ENCODE data around the gene SCARB1. TPM values are rescaled to one million over a fixed set of nuclear protein-coding genes. Genes with fewer than 3 reads are reported as not detected.

The SCARB1 gene
- total and polyA plus RNA-seq, 9 donors: 7.3 to 35.5 (median 25.7) TPM

DNA sequence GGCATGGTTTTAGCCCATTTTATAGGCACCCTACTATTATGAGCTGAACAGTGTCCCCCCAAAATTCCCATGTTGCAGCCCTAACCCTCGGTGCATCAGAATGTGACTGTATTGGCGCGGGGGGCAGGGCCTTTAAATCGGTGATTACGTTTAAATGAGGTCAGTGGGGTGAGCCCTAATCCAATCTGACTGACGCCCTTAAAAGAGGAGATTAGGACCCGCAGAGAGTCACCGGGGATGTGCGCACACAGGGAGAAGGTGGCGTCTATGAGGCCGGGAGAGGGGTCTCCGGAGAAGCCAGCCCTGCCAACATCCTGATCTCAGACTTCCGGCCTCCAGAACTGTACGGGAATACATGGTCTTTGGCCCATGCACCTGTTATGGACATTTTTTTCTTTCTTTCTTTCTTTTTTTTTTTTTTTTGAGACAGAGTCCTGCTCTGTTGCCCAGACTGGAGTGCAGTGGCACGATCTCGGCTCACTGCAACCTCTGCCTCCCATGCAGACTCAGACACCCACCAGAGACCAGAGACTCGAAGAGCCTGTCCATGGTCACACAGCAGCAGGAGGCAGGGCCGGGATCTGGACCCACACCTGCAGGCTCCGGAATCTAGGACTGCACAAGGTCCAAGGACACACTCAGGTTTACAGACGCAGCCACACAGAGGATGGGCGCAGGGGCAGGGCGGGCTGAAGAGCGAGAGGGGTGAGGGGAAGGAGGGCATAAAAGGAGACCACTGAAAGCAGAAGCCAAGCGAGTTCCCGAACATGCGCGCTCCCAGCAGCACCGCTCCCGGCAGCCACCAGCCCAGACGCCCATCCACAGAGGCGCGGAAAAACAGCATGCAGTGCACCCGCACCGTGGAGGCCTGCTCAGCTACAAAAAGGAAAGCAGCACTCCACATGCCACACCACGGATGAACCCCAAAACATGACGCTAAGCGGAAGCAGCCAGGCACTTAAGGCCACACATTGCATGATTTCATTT is 19.0 kb downstream of the SCARB1 start:
- WGBS (ENCODE audit: insufficient coverage): 83% methylated on average over 34 of the region's 37 CpGs
- no peak for DNase-seq
- Histone ChIP-seq H3K27me3 (ENCODE audit: control insufficient read depth, insufficient read depth, low read length) (no peaks in the 10 kb centered on the region), H3K4me3 (ENCODE audit: low read length) (no peak overlapping the region), H3K27ac (ENCODE audit: low read length) (no peak overlapping the region), H3K9me3 (replicated peaks; ENCODE audit: control insufficient read depth, low read depth, low read length) (no peaks in the 10 kb centered on the region), H3K36me3 (ENCODE audit: control insufficient read depth, insufficient read depth, low read length) (no peaks in the 10 kb centered on the region), H3K4me1 (ENCODE audit: control insufficient read depth, insufficient read depth, low read length) (peaks cover 45% of the 10 kb centered on the region)

DNA sequence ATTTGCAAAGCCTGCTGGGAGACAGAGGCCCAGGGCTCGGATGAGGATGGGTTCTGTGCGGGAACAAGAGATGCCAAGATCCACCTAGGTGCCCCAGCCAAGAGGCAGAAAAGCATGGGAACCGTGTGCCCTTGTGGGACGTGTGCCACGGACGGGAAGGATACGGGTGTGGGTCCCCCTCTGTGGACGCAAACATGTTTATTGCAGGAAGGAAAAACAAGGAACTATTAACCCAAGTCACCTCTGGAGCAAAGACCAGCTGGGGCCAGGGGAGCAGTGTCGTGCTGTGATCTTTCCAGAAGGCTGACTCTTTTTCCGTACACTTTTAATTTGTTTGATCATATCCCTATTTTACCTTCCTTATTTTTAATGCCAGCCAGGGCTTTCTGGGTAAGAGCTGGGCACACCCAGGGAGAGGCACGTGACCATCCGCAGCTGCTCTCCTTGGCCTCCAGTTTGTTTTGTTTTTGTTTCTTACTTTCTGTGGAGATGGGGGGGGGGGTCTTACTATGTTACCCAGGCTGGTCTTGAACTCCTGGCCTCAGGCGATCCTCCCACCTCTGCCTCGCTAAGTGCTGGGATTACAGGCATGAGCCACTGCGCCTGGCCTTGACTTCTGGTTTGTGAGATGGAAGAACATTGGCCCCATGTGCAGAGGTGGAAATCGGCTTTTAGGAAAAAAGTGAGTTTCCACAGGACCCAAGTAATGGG is 20.7 kb downstream of the SCARB1 start:
- 62% methylated on average over 13 of the region's 16 CpGs for whole genome bisulfite sequencing (ENCODE audit: insufficient coverage)
- no peaks in the 10 kb centered on the region for H3K27me3 ChIP-seq (ENCODE audit: control insufficient read depth, insufficient read depth, low read length)
- H3K27ac ChIP-seq (ENCODE audit: low read length): peak overlapping the region; percentile 77
- H3K9me3 ChIP-seq (replicated peaks; ENCODE audit: control insufficient read depth, low read depth, low read length): no peaks in the 10 kb centered on the region
- H3K36me3 ChIP-seq (ENCODE audit: control insufficient read depth, insufficient read depth, low read length): no peaks in the 10 kb centered on the region
- H3K4me1 ChIP-seq (ENCODE audit: control insufficient read depth, insufficient read depth, low read length): peaks cover 43% of the 10 kb centered on the region
- no peak overlapping the region for H3K4me3 ChIP-seq (ENCODE audit: low read length)
- DNase-seq: peak; percentile 57

DNA sequence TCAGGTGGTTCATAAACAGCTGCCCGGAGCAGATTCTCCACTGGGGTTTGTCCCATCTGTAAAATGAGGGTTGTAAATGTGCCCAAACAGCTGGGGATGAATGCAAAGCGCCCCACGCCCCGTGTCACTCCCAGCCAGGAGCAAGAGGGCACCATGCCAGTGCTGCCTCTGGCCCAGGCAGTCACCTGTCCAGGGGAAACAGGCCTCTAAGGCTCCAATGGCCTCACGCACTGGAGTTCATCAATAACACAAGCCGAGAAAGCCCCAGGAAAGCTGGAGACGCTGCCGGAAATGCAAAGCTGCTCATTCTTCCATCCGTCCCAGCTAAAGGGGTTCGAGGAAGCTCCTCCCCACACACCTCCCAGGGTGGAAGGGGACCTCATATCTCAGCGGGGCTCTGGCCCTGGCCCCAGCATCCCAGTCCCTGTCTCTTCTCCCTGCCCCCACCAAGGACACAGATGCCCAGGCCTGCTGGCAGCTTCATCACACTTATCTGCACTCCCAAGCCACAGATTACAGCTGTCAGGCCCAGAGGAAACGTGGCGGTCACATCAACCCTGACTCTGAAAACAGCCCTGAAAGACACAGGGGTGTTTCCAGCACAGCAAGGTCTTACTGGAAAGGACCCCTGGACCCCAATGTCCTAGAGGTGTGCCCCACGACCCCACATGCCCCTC is 21.5 kb downstream of the SCARB1 start:
- no peak overlapping the region for H3K4me3 ChIP-seq (ENCODE audit: low read length)
- 43% methylated on average over 13 of the region's 14 CpGs for WGBS (ENCODE audit: insufficient coverage)
- peak overlapping the region; percentile 77 for H3K27ac ChIP-seq (ENCODE audit: low read length)
- no peaks in the 10 kb centered on the region for H3K9me3 ChIP-seq (replicated peaks; ENCODE audit: control insufficient read depth, low read depth, low read length)
- H3K4me1 ChIP-seq (ENCODE audit: control insufficient read depth, insufficient read depth, low read length): peaks cover 40% of the 10 kb centered on the region
- no peak for DNase-seq
- H3K27me3 ChIP-seq (ENCODE audit: control insufficient read depth, insufficient read depth, low read length): no peaks in the 10 kb centered on the region
- H3K36me3 ChIP-seq (ENCODE audit: control insufficient read depth, insufficient read depth, low read length): no peaks in the 10 kb centered on the region

DNA sequence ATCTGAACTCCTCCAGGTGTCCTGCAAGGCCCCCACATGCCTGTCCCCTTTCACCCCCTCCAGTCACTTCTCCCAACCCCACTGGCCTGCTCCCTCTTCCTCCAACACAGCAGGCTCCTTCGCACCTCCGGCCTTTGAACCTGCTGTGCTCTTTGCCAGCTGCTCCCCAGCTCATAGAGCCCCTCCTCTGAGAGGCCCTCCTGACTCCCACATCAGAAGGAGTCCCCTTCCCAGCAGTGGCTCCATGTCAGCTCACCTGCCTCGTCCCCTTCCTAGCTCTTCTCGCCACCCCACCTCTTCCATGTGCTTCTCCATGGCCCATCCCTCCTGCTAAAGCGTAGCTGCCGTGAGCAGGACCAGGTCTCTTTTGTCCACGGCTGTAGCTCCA is 22.1 kb downstream of the SCARB1 start:
- Histone ChIP-seq H3K9me3 (replicated peaks; ENCODE audit: control insufficient read depth, low read depth, low read length) (no peaks in the 10 kb centered on the region), H3K27ac (ENCODE audit: low read length) (peak overlapping the region; percentile 77), H3K4me3 (ENCODE audit: low read length) (no peak overlapping the region), H3K36me3 (ENCODE audit: control insufficient read depth, insufficient read depth, low read length) (no peaks in the 10 kb centered on the region), H3K27me3 (ENCODE audit: control insufficient read depth, insufficient read depth, low read length) (no peaks in the 10 kb centered on the region), H3K4me1 (ENCODE audit: control insufficient read depth, insufficient read depth, low read length) (peaks cover 34% of the 10 kb centered on the region)
- WGBS (ENCODE audit: insufficient coverage): 77% methylated on average over 6 of the region's 7 CpGs
- DNase-seq: no peak

DNA sequence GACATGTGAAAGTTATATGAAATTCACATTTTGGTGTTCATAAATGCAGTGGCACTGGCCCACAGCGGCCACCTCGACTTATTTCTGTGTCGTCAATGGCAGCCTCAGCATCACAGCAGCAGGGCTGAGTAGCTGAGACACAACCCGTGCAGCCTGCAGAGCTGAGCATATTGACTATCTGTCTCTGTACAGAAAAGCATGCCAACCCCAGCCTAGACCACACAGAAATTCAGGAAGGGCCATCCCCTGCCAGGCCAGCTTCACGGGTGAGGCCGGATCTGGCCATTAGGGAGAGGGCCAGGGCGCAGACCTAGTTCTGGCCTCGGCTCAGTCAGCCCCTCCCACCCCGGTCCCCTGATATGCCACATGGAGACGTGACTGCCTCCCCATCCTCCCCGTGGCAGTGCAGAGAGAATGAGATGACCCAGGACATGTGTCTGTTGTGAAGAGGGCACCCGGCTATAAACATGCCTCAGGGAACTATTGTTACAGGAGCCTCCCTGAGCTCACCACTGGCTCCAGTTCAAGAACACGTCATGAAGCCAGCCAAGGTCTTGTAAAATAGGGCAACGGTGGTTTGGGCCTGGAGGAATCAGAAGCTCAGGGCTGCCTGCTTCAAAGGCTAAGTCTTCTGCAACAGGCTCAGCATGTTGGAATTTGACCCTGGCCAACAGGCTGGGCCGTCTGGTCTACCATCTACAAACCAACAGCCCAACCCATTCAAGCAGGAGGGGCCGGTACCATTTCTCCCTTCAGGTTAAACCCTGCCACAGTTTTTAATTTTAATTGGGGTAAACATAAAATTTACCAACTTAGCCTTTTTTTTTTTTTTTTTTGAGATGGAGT is 25.5 kb downstream of the SCARB1 start:
- H3K36me3 ChIP-seq (ENCODE audit: control insufficient read depth, insufficient read depth, low read length): no peaks in the 10 kb centered on the region
- peak; percentile 81 for DNase-seq
- 55% methylated on average over 9 of the region's 16 CpGs for WGBS (ENCODE audit: insufficient coverage)
- peaks cover 41% of the 10 kb centered on the region for H3K4me1 ChIP-seq (ENCODE audit: control insufficient read depth, insufficient read depth, low read length)
- H3K4me3 ChIP-seq (ENCODE audit: low read length): no peak overlapping the region
- H3K27me3 ChIP-seq (ENCODE audit: control insufficient read depth, insufficient read depth, low read length): no peaks in the 10 kb centered on the region
- H3K9me3 ChIP-seq (replicated peaks; ENCODE audit: control insufficient read depth, low read depth, low read length): no peaks in the 10 kb centered on the region
- peak overlapping the region; percentile 55 for H3K27ac ChIP-seq (ENCODE audit: low read length)

DNA sequence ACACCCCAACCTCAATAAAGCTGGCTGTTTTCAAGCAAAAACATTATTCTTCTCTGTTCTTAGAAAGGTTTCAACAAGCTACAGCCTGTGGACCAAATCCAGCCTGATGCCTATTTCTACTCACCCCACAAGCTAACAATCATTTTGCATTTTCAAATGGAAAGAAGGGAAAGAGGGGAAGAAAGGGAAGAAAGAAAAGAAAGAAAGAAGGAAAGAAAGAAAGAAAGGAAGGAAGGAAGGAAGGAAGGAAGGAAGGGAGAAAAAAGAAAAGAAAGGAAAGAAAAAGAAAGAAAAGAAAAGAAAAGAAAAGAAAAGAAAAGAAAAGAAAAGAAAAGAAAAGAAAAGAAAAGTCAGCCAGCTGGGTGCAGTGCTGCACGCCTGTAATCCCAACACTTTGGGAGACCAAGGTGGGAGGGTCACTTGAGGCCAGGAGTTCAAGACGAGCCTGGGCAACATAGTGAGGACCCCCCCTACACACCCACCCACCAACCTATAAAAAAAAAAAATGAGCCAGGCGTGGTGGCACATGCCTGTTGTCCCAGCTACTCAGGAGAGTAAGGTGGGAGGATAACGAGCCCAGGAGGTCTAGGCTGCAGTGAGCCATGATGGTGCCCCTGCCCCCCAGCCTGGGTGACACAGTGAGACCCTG is 26.3 kb downstream of the SCARB1 start:
- DNase-seq: no peak
- Histone ChIP-seq H3K27me3 (ENCODE audit: control insufficient read depth, insufficient read depth, low read length) (no peaks in the 10 kb centered on the region), H3K27ac (ENCODE audit: low read length) (no peak overlapping the region), H3K4me3 (ENCODE audit: low read length) (no peak overlapping the region), H3K36me3 (ENCODE audit: control insufficient read depth, insufficient read depth, low read length) (no peaks in the 10 kb centered on the region), H3K9me3 (replicated peaks; ENCODE audit: control insufficient read depth, low read depth, low read length) (no peaks in the 10 kb centered on the region), H3K4me1 (ENCODE audit: control insufficient read depth, insufficient read depth, low read length) (peaks cover 33% of the 10 kb centered on the region)
- no CpG with 5 or more reads among the region's 4 CpGs for WGBS (ENCODE audit: insufficient coverage)

DNA sequence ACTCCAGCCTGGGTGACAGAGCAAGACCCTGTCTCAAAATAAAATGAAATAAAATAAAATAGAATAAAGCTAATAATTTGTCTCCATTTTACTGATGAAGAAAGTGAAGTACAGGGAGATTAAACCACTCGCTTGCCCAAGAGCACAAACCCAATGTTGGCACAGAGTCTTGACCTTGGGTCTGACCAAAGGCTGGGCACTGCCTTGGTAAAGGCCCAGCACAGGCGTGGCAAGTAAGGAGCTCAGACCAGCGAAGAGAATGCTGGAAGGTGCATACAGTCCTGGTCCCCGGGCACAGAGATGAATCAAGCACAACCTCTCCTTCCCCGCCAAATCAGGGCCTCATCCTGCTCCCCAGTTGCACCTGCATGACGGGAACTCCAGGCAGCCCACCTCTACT is 26.9 kb downstream of the SCARB1 start:
- 78% methylated on average over 6 of the region's 6 CpGs for WGBS (ENCODE audit: insufficient coverage)
- Histone ChIP-seq H3K27ac (ENCODE audit: low read length) (no peak overlapping the region), H3K4me1 (ENCODE audit: control insufficient read depth, insufficient read depth, low read length) (peaks cover 27% of the 10 kb centered on the region), H3K4me3 (ENCODE audit: low read length) (no peak overlapping the region), H3K9me3 (replicated peaks; ENCODE audit: control insufficient read depth, low read depth, low read length) (no peaks in the 10 kb centered on the region), H3K27me3 (ENCODE audit: control insufficient read depth, insufficient read depth, low read length) (no peaks in the 10 kb centered on the region), H3K36me3 (ENCODE audit: control insufficient read depth, insufficient read depth, low read length) (no peaks in the 10 kb centered on the region)
- no peak for DNase-seq

DNA sequence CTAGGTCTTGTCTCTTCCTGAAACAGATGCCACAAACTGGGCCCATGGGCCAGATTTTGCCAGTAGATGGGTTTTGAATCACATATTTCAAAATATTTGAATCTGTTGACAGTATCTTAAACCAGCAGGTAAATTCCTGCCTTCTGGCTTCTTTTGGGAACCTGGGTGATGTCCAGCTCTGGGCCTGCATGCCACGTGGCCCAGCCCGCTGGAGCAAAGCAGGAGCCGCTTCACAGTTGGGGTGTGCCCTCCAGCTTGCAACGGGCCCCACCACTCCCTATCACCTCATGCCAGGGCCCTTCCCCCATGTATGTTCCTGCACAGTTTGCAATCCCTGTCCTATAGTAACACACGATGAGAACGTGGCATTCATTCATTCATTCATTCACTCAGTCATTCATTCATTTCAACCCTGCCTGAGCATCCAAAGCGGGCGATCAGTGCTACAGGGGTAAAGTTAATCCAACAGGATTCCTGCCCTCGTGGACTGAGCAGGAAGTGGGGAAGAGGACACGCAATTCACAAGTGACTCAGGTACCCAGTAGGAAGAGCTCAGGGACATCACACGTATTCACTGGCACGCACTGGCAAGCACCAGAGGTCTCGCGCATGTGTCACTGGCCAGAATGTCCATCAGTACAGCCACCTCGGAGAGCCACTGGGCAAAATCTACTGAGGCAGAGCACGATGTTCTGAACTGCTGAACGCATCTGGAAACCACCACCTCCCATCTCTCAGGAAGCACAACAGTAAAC is 27.8 kb downstream of the SCARB1 start:
- Histone ChIP-seq H3K4me1 (ENCODE audit: control insufficient read depth, insufficient read depth, low read length) (peaks cover 22% of the 10 kb centered on the region), H3K27me3 (ENCODE audit: control insufficient read depth, insufficient read depth, low read length) (no peaks in the 10 kb centered on the region), H3K9me3 (replicated peaks; ENCODE audit: control insufficient read depth, low read depth, low read length) (no peaks in the 10 kb centered on the region), H3K4me3 (ENCODE audit: low read length) (no peak overlapping the region), H3K36me3 (ENCODE audit: control insufficient read depth, insufficient read depth, low read length) (no peaks in the 10 kb centered on the region), H3K27ac (ENCODE audit: low read length) (no peak overlapping the region)
- WGBS (ENCODE audit: insufficient coverage): 75% methylated on average over 15 of the region's 17 CpGs
- DNase-seq: no peak

DNA sequence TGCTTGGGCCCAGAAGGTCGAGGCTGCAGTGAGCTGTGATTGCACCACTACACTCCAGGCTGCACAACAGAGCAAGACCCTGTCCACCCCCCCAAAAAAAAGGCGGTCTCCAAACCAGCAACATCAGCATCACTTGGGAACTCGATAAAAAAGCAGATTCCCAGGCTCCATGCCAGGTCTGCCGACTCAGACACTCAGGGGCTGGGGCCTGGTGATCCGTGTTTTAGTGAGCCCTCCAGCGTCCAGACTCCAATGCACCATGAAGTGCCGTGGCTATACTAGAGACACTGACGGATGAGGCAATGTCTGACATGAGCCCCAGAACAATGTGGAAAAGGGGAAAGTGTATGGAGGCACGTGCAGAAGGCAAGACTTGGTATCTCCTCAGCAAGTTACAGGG is 28.8 kb downstream of the SCARB1 start:
- Histone ChIP-seq H3K36me3 (ENCODE audit: control insufficient read depth, insufficient read depth, low read length) (no peaks in the 10 kb centered on the region), H3K27me3 (ENCODE audit: control insufficient read depth, insufficient read depth, low read length) (no peaks in the 10 kb centered on the region), H3K9me3 (replicated peaks; ENCODE audit: control insufficient read depth, low read depth, low read length) (peaks cover 5% of the 10 kb centered on the region), H3K27ac (ENCODE audit: low read length) (no peak overlapping the region), H3K4me1 (ENCODE audit: control insufficient read depth, insufficient read depth, low read length) (peaks cover 22% of the 10 kb centered on the region), H3K4me3 (ENCODE audit: low read length) (no peak overlapping the region)
- 71% methylated on average over 8 of the region's 9 CpGs for WGBS (ENCODE audit: insufficient coverage)
- no peak for DNase-seq

Measured in muscle of leg (tissue), 11 donors.